PC-9 (cell line): ENCODE results near the gene ATP2B2.

ENCODE experiments used
- EZH2 ChIP-seq: fragments of 200-600 bp; sonication (generic); IDR thresholded peaks from 2 replicates; pipeline ENCODE4 v1.8.0; 2017; ENCODE audit warnings: antibody characterized with exemption, low read depth
- TF ChIP-seq, protein P1 (sequence below): fragments of 200-600 bp; sonication (generic); conservative IDR thresholded peaks from 2 replicates; pipeline ENCODE4 v1.6.1; 2017; ENCODE audit warnings: mixed run types, antibody characterized with exemption, mild to moderate bottlenecking, moderate library complexity

GRCh38 chr3:10462641-10463532, 42.5 kb downstream of the ATP2B2 start:
- TF ChIP-seq, protein P1, sequence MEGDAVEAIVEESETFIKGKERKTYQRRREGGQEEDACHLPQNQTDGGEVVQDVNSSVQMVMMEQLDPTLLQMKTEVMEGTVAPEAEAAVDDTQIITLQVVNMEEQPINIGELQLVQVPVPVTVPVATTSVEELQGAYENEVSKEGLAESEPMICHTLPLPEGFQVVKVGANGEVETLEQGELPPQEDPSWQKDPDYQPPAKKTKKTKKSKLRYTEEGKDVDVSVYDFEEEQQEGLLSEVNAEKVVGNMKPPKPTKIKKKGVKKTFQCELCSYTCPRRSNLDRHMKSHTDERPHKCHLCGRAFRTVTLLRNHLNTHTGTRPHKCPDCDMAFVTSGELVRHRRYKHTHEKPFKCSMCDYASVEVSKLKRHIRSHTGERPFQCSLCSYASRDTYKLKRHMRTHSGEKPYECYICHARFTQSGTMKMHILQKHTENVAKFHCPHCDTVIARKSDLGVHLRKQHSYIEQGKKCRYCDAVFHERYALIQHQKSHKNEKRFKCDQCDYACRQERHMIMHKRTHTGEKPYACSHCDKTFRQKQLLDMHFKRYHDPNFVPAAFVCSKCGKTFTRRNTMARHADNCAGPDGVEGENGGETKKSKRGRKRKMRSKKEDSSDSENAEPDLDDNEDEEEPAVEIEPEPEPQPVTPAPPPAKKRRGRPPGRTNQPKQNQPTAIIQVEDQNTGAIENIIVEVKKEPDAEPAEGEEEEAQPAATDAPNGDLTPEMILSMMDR, result no peak
- TF ChIP-seq EZH2, result no peak
